22Rv1 (cell line): ENCODE results near the gene KAT14.

Experiments used
- CTCF ChIP-seq: fragments of 450-650 bp; IDR thresholded peaks from 2 replicates; pipeline ENCODE4 v1.5.1; 2017; ENCODE audit warnings: mild to moderate bottlenecking
- ZFX ChIP-seq: fragments of 450-650 bp; IDR thresholded peaks from 2 replicates; pipeline ENCODE4 v1.6.1; 2017; ENCODE audit warnings: antibody characterized with exemption, borderline replicate concordance

- TF ChIP-seq CTCF: no peak
- TF ChIP-seq ZFX: no peak
Observed at GRCh38 chr20:18090044-18090443, 47.6 kb upstream of the KAT14 start.
